Activated naive CD4-positive, alpha-beta T cell treated with Interleukin-2 at 50 U/mL for 16 hours (primary cell): Measurements from ENCODE around the gene LEFTY1.
"Not testable (repeated sequence)": the region's sequence is repeated elsewhere in the genome, so short reads cannot be mapped to it uniquely, and the experiment has no call there.

Experiments used
- DNase-seq: peaks from one replicate; pipeline ENCODE4 v3.0.0-alpha.2; 2020

The LEFTY1 gene, protein sequence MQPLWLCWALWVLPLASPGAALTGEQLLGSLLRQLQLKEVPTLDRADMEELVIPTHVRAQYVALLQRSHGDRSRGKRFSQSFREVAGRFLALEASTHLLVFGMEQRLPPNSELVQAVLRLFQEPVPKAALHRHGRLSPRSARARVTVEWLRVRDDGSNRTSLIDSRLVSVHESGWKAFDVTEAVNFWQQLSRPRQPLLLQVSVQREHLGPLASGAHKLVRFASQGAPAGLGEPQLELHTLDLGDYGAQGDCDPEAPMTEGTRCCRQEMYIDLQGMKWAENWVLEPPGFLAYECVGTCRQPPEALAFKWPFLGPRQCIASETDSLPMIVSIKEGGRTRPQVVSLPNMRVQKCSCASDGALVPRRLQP

DNA sequence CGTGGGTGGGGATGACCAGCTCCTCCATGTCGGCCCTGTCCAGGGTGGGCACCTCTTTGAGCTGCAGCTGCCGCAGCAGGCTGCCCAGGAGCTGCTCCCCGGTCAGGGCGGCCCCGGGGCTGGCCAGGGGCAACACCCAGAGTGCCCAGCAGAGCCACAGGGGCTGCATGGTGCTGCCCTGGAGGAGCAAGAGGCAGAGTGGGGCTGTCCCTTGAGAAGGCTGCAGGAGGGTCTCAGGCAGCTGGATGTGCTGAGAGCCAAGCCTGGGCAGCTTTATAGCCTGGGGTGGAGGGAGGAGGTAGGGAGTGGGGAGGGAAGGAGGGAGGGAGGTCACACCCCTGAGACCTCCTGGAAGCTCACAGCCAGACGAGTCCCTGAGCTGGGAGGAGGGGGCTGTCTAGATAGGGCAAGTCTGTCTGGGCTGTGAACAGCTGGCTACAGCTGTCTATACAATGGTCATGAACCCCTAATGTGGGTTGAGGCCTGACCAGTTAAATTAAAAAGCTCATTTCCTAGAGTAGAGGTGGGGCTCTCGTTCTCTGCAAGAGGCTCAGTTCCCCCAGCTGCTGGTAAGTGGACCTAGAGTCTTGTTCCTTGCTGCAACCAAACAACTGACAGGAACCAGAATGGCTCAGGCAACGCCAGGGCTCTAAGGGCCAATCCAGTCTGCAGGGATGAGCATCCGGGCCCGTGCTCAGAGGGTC is at the start of gene LEFTY1:
TSS of gene LEFTY1 (minus strand) at position 249 of the 704 bp plus-strand sequence. CDS start at position 169, 80 bp downstream.
- no peak for DNase-seq

DNA sequence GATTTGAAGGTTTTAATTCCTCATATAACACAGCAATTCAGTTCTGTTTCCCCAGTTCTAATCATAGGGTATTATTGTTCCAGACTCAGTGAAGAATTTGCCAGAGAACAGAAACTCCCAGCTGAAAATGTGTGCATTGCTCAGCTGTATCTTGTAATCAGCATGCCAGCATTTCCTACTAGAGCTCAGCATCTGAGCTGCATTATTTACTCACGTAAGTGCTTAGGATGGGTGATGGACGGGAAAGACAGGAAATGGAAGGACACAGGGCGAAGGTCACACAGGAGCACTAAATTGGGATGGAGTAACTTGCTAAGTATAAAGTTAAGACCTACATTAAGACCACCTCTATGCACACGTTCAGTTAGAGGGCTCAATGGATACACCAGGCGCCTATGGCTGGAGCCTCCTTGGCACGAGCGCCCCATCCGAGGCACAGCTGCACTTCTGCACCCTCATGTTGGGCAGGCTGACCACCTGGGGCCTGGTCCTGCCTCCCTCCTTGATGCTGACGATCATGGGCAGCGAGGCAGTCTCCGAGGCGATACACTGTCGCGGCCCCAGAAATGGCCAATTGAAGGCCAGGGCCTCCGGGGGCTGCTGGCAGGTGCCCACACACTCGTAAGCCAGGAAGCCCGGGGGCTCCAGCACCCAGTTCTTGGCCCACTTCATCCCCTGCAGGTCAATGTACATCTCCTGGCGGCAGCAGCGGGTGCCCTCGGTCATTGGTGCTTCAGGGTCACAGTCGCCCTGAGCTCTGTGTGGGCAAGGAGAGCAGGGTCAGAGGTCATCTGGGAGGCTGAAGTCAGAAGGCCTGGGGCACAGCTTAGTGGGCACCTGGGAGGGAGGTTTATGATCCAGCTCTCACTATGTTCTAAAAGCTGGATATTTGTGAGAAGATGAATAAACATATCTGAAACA is 48.4 kb upstream of the LEFTY1 start:
- no peak for DNase-seq

DNA sequence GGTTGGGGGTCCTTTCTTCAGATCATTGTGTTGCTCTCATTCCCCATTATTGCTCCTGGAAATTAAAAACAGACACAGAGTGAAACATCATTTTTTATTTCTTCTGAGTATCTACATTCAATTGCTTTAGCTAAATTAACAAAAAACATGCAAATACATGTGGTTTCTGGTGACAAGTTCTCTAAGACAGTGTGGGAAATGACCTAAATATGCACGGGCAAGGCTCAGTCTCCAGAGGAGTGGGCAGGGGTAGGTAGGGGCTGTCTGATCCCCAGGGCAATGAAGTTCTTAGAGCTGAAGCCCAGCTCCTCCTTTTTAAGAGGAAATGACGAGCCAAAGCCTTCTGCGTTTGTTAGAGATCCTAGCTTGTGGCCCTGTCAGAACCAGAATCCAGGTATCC is 47.6 kb upstream of the LEFTY1 start:
- no peak for DNase-seq

DNA sequence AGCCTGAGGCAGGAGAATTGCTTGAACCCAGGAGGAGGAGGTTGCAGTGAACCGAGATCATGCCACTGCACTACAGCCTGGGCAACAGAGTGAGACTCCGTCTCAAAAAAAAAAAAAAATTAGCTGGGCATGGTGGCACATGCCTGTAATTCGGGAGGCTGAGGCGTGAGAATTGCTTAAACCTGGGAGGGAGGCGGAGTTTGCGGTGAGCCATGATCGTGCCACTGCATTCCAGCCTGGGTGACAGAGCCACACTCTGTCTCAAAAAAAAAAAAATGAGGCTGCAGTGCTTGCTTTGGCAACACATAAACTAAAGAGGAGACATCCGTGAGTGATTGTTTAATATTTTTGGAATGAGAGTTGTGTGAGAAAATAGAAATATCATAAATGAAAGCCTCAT is 47.1 kb upstream of the LEFTY1 start:
- not testable (repeated sequence) for DNase-seq

DNA sequence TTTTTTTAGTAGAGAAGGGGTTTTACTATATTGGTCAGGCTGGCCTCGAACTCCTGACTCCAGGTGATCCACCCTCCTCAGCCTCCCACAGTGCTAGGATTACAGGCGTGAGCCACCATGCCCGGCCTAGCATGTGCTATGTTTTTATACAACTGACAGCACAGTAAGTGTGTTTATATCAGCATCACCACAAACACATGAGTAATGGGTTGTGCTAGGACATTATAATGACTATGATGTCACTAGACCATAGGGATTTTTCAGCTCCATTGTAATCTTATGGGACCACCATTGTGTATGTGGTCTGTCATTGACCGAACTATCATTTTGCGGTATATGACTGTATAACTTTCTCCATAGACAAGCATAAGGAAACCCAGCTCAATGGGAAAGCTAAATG is 45.8 kb upstream of the LEFTY1 start:
- DNase-seq = no peak

DNA sequence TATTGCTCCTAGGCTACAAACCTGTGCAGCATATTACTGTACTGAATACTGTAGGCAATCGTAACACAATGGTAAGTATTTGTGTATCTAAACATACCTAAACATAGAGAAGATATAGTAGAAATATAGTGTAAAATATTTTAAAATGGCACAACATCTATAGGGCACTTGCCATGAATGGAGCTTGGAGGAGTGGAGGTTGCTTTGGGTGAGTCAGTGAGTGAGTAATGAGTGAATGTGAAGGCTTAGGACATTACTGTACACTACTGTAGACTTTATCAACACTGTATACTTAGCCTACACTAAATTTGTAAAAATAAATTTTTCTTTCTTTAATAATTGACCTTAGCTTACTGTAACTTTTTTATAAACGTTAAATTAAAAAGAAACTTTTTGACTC is 44.1 kb upstream of the LEFTY1 start:
- no peak for DNase-seq

DNA sequence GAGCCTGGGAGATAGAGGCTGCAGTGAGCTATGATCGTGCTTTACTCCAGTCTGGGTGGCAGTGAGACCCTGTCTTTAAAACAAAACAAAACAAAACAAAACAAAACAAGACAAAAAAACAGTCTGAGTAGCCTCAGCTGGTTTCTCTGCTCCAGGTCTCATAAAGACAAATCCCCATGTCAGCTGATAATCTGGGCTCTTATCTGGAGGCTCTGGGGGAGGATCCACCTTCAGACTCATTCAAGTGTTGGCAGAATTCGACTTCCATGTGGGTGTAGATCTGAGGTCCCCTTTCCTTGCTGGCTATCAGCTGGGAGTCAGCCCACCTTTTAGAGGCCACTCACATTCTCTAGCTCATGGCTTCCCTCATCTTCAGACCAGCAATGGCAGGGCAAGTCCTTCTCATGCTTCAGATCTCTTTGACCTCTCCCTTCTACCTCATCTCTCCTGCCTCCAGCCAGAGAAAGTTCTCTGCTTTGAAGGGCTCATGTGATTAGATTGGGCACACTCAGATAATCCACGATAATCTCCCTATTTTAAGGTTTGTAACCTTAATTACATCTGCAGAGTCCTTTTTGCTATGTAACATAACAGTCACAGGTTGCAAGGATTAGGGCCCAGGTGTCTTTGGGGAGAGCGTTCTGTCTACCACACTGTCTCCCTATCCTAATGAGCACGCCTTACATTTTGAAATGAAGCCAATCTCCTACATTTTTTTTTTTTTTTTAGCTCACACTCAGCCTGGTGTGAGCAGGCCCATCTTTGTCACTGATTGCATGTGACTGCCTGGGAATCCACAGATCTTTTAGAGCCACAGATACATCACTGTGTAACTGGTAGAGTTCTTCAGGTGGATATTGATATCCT is 42.6 kb upstream of the LEFTY1 start:
- no peak for DNase-seq

DNA sequence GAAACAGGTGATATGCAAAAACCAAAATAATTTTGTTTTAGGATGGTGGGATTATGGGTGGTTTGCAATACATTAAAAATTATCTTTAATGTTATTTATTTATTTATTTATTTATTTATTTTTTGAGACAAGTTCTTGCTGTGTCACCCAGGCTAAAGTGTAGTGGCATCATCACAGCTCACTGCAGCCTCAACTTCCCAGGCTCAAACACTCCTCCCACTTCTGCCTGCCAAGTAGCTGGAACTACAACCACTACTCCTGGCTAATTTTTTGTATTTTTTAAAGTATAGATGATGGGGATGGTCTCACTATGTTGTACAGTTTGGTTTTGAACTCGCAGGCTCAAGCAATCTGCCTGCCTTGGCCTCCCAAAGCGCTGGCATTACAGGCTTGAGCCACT is 41.6 kb upstream of the LEFTY1 start:
- DNase-seq = no peak

DNA sequence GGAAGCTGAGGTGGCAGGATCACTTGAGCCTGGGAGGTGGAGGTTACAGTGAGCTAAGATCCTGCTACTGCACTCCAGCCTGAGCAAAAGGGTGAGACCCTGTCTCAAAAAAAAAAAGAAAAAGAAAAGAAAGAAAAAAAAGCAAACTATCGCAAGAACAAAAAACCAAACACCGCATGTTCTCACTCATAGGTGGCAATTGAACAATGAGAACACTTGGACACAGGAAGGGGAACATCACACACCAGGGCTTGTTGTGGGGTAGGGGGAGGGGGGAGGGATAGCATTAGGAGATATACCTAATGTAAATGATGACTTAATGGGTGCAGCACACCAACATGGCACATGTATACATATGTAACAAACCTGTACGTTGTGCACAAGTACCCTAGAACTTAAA is 40.5 kb upstream of the LEFTY1 start:
- not testable (repeated sequence) for DNase-seq

DNA sequence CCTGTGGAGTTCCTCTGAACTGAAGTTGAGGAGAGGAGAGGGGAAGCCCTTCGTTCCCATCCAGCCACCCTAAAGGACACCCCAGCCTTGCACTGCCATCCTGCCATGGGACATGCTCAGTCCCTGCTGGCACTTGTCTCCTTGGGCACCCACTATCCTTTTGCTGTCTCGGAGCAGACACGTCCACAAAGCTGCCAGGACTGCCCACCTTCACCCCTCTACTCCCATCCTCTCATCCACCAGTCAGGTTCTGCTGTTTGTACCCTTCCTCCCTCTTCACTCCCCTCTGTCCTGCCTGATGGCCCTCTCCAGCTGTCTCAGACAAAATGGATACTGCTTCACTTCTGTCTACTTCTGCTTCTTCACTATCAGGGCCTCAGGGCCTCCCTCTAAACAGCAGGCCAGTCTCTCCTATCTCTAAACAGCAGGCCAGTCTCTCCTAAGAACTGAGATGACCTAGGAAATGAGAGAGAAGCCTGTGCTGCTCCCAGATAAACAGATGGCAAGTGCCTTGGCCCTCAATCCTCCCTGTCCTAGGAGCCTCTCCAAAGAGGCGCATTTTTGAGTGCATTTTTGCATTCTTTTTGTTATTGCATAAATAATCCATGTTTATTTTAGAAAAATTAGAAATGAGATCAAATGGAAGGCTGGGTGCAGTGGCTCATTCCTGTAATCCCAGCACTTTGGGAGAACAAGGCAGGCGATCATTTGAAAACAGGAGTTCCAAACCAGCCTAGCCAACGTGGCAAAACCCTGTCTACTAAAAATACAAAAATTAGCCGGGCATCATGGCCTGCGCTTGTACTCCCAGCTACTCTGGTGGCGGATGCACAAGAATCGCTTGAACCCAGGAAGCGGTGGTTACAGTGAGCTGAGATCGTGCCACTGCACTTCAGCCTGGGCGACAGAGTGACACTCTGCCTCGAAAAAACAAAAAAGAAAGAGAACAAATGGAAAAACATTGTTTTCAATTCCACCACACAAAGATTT is 39.5 kb upstream of the LEFTY1 start:
- no peak for DNase-seq

DNA sequence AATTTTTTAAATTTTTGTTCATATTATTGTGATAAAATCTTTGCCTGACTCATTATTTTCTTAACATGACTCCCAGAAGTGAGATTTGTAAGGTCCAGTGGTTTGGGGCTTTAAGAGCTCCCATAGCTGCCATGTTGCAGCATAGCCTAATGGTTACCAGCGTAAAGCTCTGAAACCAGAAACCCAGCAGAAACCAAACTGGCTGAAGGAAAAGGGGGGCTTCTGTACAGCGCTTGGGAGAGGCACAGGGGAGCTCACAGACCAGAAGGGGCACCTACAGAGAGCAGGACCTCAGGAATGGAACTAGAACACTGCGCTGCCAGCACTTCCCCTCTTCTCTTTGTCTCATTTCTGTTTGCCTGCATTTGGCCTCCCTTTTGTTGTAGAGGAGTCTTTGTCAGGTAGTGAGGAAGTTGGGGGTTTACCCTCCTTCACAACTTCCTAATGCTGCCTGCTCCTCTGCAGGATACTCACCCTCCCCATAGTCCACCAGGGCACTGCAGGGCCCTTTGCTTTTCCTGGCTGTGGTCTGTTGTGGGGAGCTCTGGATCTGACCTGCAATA is 37.7 kb upstream of the LEFTY1 start:
- no peak for DNase-seq

DNA sequence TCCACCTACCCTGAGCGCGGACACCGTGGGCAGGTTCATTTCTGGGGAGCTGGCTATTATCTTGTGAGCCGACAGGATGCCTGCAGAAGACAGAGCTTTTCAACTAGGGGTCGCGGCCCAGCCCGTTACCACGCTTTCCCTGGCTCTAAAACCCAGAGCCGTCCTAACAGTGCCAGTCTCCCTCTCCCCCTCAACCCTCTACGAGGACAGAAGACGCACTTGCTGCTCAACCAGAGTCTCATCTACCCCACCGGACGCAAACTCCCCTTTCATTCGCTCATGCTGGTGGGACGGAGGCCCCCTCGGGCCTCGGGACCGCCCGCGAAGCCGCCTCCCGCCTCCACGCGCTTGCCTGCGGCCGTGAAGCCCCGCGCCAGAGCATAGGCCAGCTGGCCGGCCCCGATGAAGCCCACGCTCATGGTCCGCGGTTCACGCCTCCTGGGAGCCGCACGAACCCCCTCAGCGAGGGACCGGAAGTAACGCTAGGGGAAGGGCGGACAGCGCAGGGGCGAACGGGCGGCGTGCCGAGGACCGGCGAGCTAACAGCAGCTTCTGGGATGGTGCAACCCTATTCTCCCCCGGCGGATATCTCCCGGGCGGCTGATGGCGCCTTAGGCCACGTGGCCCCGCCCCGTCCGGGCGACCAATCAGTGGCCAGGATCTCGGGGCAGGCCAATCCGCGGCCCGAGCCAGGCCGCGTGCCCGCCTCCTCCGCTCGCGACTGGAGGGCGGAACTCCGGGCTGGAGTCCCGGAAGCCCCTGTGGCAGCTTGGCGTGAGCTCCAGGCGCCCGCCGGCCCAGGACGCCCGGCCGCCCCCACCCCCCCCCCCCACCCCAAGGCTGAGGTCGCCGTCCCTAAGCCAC is 35.0 kb upstream of the LEFTY1 start, which contains the start of gene PYCR2:
TSS of gene PYCR2 (minus strand) at position 559 of the 864 bp plus-strand sequence. CDS start at position 419, 140 bp downstream.
- DNase-seq = peak; percentile 96

DNA sequence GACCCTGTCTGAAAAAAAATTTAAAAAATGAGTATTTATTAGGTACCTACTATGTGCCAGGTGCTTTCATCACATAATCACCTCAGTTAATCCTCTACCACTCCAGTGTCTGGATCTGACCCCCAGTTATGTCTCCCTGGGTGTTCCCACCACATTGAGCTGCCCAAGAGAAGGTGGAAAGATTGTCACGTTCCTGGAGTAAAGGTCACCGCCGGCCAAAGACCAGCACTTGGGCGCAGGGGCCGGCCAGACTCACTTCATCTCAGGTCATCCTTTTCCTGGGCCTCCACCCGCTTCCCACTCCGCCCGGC is 34.4 kb upstream of the LEFTY1 start:
- DNase-seq = no peak

DNA sequence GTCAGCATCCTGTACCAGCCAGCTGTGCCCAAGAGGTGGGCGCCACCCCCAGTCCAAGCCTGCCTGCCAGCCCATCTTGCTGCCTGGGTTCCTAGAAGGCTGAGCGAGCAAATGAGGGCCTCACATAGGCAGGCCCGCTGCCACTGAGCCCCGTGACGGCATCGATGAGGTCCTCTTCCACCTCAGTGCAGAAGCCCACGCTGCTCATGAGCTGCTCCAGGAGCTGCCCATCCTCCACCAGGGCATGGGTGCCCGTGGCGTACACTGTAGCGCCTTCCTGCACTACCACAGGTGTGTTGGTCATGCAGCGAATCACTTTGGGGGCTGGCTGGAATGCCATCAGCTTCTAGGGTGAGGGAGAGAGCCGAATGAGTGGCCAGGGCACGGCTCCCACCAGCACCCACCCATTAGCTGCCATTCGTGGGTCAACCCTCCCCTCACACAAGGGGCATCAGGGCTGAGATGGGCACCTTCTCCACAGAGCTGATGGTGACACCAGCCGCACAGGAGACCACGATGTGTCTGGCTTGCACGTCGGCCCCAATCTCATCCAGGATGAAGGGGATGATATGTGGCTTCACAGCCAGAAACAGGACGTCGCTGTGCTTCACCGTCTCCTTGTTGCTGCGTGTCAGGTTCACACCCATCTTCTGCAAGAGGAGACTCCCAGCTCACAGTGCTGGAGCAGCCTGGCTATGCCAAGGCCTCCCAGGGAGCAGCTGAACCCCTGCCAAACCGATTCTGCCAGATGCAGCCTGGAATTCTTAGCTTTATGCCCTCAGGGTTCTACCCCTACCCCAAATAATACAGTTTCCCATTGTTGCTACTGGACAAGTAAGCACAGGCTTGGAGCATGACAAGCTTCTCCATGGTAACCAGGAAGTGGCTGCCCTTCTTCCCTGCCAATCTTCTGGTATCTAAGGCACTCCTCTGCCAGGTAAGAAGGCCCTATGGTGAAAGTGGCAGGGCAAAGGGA is 33.1 kb upstream of the LEFTY1 start:
- DNase-seq = no peak

DNA sequence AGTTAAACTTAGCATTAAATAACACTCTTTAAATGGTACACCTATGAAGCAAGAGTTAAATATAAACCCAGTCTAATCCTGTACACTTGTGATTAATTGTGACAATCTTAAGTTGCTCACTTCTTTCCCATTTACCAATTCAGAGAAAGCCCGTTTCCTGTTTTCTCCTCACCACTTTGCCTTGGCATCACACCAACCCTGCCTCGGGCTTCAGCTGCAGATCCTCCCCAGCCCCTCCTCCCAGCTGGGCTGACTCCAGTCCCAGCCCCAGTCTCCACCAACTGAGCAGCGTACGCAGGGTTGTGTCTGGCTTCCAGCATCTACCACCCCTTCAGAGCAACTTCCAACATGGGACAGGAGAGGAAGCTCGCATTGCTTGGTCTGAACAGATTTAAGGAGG is 31.0 kb upstream of the LEFTY1 start:
- no peak for DNase-seq

DNA sequence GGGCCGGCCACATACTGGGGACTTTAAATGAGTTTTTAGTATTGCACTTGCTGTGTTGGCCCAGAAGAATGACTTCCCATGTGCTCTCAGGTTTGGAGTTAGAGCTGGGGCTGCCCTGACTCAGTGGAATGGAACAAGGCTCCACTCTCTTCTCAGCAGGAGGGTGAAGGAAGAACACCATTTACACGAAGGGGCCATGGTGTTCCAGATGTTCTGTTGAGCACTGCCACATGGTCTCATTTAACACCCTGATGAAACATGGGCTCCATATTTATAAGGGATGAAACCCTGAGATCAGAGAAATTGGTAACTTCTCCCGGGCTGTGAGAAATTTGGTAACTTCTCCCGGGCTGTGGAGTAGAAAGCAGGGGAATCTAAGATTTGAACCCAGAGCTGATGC is 29.3 kb upstream of the LEFTY1 start:
- no peak for DNase-seq

DNA sequence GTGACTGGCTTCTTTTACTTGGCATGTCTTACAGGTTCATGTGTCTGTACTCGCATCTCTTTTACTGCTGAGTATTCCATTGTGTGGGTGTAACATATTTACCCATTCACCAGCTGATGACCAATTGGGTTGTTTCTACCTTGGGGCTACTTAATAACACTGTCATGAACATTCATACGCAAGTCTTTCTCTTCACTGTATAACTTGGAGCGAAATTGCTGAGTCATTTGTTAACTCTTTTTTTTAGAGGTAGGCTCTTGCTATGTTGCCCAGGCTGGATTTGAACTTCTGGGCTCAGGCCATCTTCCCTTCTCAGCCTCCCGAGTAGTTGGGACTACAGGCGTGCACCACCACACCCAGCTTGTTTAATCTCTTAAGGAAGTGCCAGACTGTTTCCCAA is 28.6 kb upstream of the LEFTY1 start:
- no peak for DNase-seq

DNA sequence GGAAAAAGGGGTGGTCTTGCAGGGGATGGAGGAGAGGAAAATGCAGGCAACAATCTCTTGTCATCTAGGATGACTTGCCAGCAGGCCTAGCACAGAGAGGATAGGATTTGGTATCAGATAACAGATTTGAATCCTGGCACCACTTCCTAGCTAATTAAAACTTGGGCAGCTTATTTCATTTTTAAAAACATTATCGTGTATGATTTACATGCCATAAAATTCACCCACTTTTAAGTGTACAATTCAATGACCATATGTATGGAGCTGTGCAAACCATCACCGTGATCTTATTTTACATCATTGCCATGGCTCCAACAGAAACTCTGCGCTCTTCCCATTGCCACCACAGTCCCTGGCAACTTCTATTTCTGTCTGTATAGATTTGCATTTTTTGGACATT is 28.2 kb upstream of the LEFTY1 start:
- no peak for DNase-seq
